ENCODE data around the gene COL27A1. TPM values are rescaled to one million over a fixed set of nuclear protein-coding genes. Genes with fewer than 3 reads are reported as not detected.

Gene COL27A1
- total and polyA plus RNA-seq, 12 donors: 3.1 to 35.8 (median 5.1) TPM

GRCh38 chr9:114216976-114217375, 61.6 kb downstream of the COL27A1 start:
- no peak for ATAC-seq
- intact Hi-C loops (cut with DNase I): loop anchor here in 1 of 10 donors (10.0 kb wide), 1 partner anchor 52 kb away; no protein-coding TSS in a partner anchor
- TF ChIP-seq, protein P1, sequence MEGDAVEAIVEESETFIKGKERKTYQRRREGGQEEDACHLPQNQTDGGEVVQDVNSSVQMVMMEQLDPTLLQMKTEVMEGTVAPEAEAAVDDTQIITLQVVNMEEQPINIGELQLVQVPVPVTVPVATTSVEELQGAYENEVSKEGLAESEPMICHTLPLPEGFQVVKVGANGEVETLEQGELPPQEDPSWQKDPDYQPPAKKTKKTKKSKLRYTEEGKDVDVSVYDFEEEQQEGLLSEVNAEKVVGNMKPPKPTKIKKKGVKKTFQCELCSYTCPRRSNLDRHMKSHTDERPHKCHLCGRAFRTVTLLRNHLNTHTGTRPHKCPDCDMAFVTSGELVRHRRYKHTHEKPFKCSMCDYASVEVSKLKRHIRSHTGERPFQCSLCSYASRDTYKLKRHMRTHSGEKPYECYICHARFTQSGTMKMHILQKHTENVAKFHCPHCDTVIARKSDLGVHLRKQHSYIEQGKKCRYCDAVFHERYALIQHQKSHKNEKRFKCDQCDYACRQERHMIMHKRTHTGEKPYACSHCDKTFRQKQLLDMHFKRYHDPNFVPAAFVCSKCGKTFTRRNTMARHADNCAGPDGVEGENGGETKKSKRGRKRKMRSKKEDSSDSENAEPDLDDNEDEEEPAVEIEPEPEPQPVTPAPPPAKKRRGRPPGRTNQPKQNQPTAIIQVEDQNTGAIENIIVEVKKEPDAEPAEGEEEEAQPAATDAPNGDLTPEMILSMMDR (IDR thresholded peaks at IDR 0.05): no peak

DNA sequence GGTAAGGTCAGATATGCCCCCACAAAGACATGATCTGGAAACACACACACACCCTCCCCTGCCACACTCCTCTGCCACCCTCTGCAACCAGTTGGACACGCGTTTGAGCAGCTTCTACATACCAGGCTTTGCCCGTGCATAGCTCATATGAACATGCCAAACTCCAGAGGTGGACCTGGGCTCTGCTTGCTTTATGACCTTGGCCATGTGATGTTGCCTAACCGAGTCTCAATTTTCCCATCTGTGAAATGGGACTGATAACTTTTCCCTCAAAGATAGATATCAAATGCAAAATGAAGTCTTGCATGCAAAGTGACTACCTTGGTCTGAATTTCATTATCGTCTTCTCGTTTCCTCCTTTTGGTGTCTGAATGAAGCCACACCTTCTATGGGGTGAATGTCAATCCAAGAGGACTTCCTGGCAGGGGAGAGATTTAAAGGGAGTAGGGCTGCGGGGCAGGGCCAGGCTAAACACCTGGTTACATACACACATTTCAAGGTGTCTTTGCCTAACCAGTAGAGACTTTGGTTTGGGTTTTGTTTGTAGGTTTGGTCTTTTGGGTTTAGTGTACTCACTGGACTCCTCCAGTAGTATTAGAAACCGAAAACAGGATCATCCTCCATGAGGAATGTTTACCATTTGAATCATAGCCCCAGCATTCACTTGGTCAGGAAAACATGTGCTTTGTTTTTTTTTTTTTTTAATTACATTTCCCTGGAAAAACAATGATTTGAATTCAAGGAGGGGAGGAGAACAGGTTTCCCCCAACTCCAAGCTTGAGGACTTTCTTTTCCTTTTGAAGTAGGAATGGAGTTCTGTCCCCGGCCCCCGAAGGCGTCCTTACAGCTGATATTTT, 63.2 kb downstream of the COL27A1 start:
- ATAC-seq (no peak), DNase-seq (no peak)
- intact Hi-C loops (cut with DNase I): loop anchor here in 1 of 10 donors (10.0 kb wide), 1 partner anchor 54 kb away; no protein-coding TSS in a partner anchor
- no peaks in the 10 kb centered on the region for H3K9me3 ChIP-seq
- 85 to 86% methylated on average over 11 of the region's 11 CpGs for WGBS, 2 donors
- TF ChIP-seq, protein P1 (IDR thresholded peaks at IDR 0.05): no peak
- H3K27ac ChIP-seq: no peak overlapping the region
- no peaks in the 10 kb centered on the region for H3K36me3 ChIP-seq
- H3K4me3 ChIP-seq: no peak overlapping the region
- H3K4me1 ChIP-seq: peaks cover 6 to 30% (median 15%) of the 10 kb centered on the region in 9 donors
- no peaks in the 10 kb centered on the region for H3K27me3 ChIP-seq

More at GRCh38 chr9:114216976-114217375, 61.6 kb downstream of the COL27A1 start:
- peaks cover 0 to 5% (median 0%) of the 10 kb centered on the region in 9 donors for H3K36me3 ChIP-seq
- no peak overlapping the region for H3K4me3 ChIP-seq
- H3K9me3 ChIP-seq: no peaks in the 10 kb centered on the region
- H3K27me3 ChIP-seq: no peaks in the 10 kb centered on the region
- H3K4me1 ChIP-seq: peaks cover 6 to 34% (median 18%) of the 10 kb centered on the region in 9 donors
- DNase-seq: no peak
- 94 to 99% methylated on average over 4 of the region's 4 CpGs for WGBS, 2 donors
- no peak overlapping the region for H3K27ac ChIP-seq

DNA sequence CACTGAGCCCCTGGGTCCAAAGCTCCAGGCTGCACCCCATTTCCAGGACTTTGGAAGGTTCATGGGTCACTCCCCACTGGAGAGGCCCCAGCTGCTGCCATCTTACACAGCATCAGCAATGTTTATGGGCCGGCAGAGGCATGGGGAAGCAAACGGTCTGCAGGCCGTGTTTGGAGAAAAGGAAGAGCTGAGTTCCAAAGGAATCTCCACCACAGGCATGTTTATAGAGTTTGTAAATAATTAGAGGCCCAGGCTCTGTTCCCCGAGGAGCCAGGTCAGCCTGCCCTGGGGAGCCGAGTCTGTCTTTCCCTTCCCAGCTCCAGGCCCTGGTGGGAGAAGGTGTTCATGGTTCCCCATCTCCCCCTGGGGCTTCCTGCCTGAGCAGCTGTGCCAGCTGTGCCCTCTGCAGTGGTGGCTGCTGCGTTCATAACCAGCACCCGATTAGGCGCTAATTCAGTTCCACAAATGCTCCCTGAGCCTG, 64.8 kb downstream of the COL27A1 start:
- Histone ChIP-seq H3K36me3 (no peaks in the 10 kb centered on the region), H3K4me1 (peaks cover 6 to 28% (median 16%) of the 10 kb centered on the region in 9 donors), H3K27ac (no peak overlapping the region), H3K9me3 (no peaks in the 10 kb centered on the region), H3K27me3 (no peaks in the 10 kb centered on the region), H3K4me3 (no peak overlapping the region)
- no peak for DNase-seq
- 87 to 93% methylated on average over 8 of the region's 8 CpGs for WGBS, 2 donors
- no peak for ATAC-seq
- TF ChIP-seq, protein P1 (IDR thresholded peaks at IDR 0.05): no peak
- intact Hi-C loops (cut with DNase I): no loop called here

GRCh38 chr9:114221706-114222465, 66.5 kb downstream of the COL27A1 start:
- no peak overlapping the region for H3K27ac ChIP-seq
- DNase-seq (no peak), ATAC-seq (no peak)
- WGBS, 2 donors: 73 to 82% methylated on average over 10 of the region's 10 CpGs
- H3K4me1 ChIP-seq: peaks cover 0 to 30% (median 17%) of the 10 kb centered on the region in 9 donors
- no peak overlapping the region for H3K4me3 ChIP-seq
- no peaks in the 10 kb centered on the region for H3K36me3 ChIP-seq
- TF ChIP-seq, protein P1 (IDR thresholded peaks at IDR 0.05): no peak
- intact Hi-C loops (cut with DNase I): no loop called here
- no peaks in the 10 kb centered on the region for H3K9me3 ChIP-seq
- H3K27me3 ChIP-seq: no peaks in the 10 kb centered on the region

Data from heart right ventricle (tissue), 16 donors.